ENCODE data around the gene CNKSR1.

CNKSR1 gene

DNA sequence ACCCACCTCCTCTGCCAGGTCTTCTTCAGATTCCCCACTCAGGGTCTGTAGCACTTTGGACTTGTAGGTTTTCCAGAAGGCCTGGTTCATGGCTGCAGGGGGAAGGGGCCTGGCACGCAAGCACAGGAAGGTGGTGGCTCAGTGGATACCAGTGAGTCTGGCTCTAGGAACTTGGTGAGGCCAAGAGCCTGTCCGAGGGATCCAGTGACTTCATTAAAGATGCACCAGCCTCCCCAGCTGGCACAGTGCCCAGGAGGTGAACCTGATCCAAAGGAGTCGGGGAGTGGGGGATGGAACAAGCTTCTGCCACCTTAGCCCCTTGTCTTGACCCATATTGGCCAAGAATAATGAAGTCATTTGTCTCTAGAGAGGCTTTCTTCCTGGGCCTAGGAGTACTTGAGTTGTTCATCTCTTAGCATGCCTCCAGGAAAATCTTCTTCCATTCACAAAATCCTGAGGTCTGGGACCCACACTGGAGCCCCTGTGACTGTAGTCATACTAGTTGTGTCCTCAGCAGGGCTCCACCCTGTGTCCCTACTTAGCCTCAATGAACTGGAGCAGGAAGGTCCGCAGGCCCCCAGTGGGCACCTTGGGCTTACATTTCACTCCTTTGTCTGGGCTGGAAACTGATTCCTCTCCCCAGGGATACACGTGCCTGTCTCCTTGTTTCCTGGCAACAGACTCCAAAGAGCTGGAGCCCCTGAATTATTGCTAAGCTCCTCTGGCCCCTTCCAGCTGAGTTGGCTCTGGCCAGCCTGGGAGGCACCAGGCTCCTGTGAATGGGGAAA, 8.7 kb upstream of the CNKSR1 start, which contains the start of gene C1orf232:
Gene C1orf232, minus strand, starts transcription at position 554 of the 788 bp plus-strand sequence. Its CDS starts 464 bp downstream, at position 90.
- no peak for TF ChIP-seq TOX (CRISPR knock-in tag; IDR thresholded peaks at IDR 0.05; ENCODE audit: borderline replicate concordance)
- TF ChIP-seq SNAI2 (CRISPR knock-in tag; IDR thresholded peaks at IDR 0.05) = no peak
- TF ChIP-seq, protein P1, sequence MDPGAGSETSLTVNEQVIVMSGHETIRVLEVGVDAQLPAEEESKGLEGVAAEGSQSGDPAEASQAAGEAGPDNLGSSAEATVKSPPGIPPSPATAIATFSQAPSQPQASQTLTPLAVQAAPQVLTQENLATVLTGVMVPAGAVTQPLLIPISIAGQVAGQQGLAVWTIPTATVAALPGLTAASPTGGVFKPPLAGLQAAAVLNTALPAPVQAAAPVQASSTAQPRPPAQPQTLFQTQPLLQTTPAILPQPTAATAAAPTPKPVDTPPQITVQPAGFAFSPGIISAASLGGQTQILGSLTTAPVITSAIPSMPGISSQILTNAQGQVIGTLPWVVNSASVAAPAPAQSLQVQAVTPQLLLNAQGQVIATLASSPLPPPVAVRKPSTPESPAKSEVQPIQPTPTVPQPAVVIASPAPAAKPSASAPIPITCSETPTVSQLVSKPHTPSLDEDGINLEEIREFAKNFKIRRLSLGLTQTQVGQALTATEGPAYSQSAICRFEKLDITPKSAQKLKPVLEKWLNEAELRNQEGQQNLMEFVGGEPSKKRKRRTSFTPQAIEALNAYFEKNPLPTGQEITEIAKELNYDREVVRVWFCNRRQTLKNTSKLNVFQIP (CRISPR knock-in tag; IDR thresholded peaks at IDR 0.05; ENCODE audit: borderline replicate concordance, low read depth) = no peak
- TF ChIP-seq, protein P2, sequence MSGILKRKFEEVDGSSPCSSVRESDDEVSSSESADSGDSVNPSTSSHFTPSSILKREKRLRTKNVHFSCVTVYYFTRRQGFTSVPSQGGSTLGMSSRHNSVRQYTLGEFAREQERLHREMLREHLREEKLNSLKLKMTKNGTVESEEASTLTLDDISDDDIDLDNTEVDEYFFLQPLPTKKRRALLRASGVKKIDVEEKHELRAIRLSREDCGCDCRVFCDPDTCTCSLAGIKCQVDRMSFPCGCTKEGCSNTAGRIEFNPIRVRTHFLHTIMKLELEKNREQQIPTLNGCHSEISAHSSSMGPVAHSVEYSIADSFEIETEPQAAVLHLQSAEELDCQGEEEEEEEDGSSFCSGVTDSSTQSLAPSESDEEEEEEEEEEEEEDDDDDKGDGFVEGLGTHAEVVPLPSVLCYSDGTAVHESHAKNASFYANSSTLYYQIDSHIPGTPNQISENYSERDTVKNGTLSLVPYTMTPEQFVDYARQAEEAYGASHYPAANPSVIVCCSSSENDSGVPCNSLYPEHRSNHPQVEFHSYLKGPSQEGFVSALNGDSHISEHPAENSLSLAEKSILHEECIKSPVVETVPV (CRISPR knock-in tag; IDR thresholded peaks at IDR 0.05) = no peak
- TF ChIP-seq ISL1 (CRISPR knock-in tag; IDR thresholded peaks at IDR 0.05) = no peak
- no peak for TF ChIP-seq ZNF8 (CRISPR knock-in tag; IDR thresholded peaks at IDR 0.05)
- no peak for TF ChIP-seq ZNF70 (CRISPR knock-in tag; IDR thresholded peaks at IDR 0.05)
- no peak for TF ChIP-seq PPARA (CRISPR knock-in tag; IDR thresholded peaks at IDR 0.05; ENCODE audit: borderline replicate concordance)
- no peak for TF ChIP-seq ARNTL (CRISPR knock-in tag; IDR thresholded peaks at IDR 0.05; ENCODE audit: borderline replicate concordance, low read depth)
- no peak for TF ChIP-seq ESRRG (CRISPR knock-in tag; IDR thresholded peaks at IDR 0.05)
- no peak for TF ChIP-seq RARB (CRISPR knock-in tag; IDR thresholded peaks at IDR 0.05)
- no peak for ATAC-seq

DNA sequence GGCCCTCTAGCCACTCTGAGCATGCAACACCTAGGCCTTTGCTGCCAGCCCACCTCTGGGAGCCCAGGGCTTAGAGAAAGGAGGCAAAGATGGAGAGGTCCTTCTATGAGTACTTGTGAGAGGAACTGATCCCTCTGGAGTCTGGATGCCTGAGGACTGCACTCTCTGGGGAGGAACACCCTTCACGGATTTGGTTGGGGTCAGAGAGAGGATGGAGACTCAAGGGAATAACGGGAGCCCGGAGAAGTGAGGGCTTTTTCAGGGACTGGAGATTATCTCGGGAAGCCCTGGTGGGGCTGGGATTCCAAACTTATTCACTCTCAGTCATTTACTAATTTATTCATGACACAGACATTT, 8.1 kb upstream of the CNKSR1 start:
- ATAC-seq = no peak
- no peak for TF ChIP-seq RARB (CRISPR knock-in tag; IDR thresholded peaks at IDR 0.05)
- TF ChIP-seq ZFP30 (CRISPR knock-in tag; IDR thresholded peaks at IDR 0.05) = no peak
- no peak for TF ChIP-seq ZNF70 (CRISPR knock-in tag; IDR thresholded peaks at IDR 0.05)
- TF ChIP-seq, protein P3, sequence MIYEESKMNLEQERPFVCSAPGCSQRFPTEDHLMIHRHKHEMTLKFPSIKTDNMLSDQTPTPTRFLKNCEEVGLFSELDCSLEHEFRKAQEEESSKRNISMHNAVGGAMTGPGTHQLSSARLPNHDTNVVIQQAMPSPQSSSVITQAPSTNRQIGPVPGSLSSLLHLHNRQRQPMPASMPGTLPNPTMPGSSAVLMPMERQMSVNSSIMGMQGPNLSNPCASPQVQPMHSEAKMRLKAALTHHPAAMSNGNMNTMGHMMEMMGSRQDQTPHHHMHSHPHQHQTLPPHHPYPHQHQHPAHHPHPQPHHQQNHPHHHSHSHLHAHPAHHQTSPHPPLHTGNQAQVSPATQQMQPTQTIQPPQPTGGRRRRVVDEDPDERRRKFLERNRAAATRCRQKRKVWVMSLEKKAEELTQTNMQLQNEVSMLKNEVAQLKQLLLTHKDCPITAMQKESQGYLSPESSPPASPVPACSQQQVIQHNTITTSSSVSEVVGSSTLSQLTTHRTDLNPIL (CRISPR knock-in tag; IDR thresholded peaks at IDR 0.05; ENCODE audit: low read depth) = no peak
- no peak for TF ChIP-seq ESRRG (CRISPR knock-in tag; IDR thresholded peaks at IDR 0.05)
- no peak for TF ChIP-seq ISL1 (CRISPR knock-in tag; IDR thresholded peaks at IDR 0.05)
- TF ChIP-seq CSDC2 (CRISPR knock-in tag; IDR thresholded peaks at IDR 0.05) = no peak
- no peak for TF ChIP-seq SNAI2 (CRISPR knock-in tag; IDR thresholded peaks at IDR 0.05)
- no peak for TF ChIP-seq TOX (CRISPR knock-in tag; IDR thresholded peaks at IDR 0.05; ENCODE audit: borderline replicate concordance)
- no peak for TF ChIP-seq GLIS3 (CRISPR knock-in tag; IDR thresholded peaks at IDR 0.05)
- TF ChIP-seq ZNF8 (CRISPR knock-in tag; IDR thresholded peaks at IDR 0.05) = no peak

DNA sequence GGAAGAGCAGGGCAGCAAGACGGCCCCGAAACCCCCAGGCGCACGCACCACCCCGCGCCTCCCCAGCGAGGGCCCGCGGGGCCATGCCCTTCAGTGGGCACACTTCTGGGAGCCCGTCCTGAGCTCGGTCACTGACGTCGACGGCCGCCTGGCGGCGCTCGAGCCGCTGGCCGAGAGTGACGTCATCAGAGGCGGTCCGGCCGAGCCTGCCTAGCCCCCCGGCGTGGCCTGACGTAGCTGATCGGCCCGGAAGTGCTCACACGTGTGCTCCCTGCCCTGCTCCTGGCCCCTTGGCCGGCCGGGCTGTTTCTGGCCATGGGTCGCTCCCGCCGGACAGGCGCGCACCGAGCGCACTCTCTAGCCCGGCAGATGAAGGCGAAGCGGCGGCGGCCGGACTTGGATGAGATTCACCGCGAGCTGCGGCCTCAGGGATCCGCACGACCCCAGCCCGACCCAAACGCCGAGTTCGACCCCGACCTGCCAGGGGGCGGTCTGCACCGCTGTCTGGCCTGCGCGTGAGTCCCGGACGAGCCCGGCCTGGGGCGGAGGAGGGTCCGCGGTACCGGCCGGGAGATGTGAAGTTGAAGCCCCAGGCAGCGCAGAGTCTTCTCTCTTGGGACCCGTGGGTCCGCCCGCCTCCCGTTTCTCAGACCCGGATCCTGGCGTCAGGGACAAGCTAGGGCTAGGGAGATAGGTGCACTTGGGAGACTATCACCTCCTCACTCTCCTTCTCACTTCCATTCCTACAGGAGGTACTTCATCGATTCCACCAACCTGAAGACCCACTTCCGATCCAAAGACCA, 7.4 kb upstream of the CNKSR1 start, which contains the start of gene ZNF593:
Gene ZNF593, plus strand, starts transcription at position 240 of the 803 bp plus-strand sequence. Its CDS starts 76 bp downstream, at position 316.
- ATAC-seq = peak; percentile 95
- TF ChIP-seq ESRRG (CRISPR knock-in tag; IDR thresholded peaks at IDR 0.05) (no peak), PPARA (CRISPR knock-in tag; IDR thresholded peaks at IDR 0.05; ENCODE audit: borderline replicate concordance) (peak; percentile 92; the same call in 1 of the 2 replicates), TCF4 (CRISPR knock-in tag; IDR thresholded peaks at IDR 0.05; ENCODE audit: borderline replicate concordance) (no peak), BACH2 (CRISPR knock-in tag; IDR thresholded peaks at IDR 0.05; ENCODE audit: borderline replicate concordance) (0 out of 2 replicates have a peak, but pooled peaks have one; percentile 31), TOX (CRISPR knock-in tag; IDR thresholded peaks at IDR 0.05; ENCODE audit: borderline replicate concordance) (no peak), SNAI2 (CRISPR knock-in tag; IDR thresholded peaks at IDR 0.05) (peak; percentile 58; the same call in 1 of the 2 replicates), RARB (CRISPR knock-in tag; IDR thresholded peaks at IDR 0.05) (no peak), ZNF8 (CRISPR knock-in tag; IDR thresholded peaks at IDR 0.05) (no peak), ARNTL (CRISPR knock-in tag; IDR thresholded peaks at IDR 0.05; ENCODE audit: borderline replicate concordance, low read depth) (no peak), ZFP3 (CRISPR knock-in tag; IDR thresholded peaks at IDR 0.05) (peak; percentile 76; the same call in 1 of the 2 replicates), ZNF565 (CRISPR knock-in tag; conservative IDR thresholded peaks at IDR 0.05; ENCODE audit: low read depth) (peak; percentile 93; the same call in 1 of the 2 replicates), OSR1 (CRISPR knock-in tag; IDR thresholded peaks at IDR 0.05) (no peak), ZFP30 (CRISPR knock-in tag; IDR thresholded peaks at IDR 0.05) (peak; percentile 54), ZNF70 (CRISPR knock-in tag; IDR thresholded peaks at IDR 0.05) (0 out of 2 replicates have a peak, but pooled peaks have one; percentile 19)
- TF ChIP-seq, protein P1 (CRISPR knock-in tag; IDR thresholded peaks at IDR 0.05; ENCODE audit: borderline replicate concordance, low read depth) = no peak
- TF ChIP-seq, protein P2 (CRISPR knock-in tag; IDR thresholded peaks at IDR 0.05) = no peak
- TF ChIP-seq, protein P4, sequence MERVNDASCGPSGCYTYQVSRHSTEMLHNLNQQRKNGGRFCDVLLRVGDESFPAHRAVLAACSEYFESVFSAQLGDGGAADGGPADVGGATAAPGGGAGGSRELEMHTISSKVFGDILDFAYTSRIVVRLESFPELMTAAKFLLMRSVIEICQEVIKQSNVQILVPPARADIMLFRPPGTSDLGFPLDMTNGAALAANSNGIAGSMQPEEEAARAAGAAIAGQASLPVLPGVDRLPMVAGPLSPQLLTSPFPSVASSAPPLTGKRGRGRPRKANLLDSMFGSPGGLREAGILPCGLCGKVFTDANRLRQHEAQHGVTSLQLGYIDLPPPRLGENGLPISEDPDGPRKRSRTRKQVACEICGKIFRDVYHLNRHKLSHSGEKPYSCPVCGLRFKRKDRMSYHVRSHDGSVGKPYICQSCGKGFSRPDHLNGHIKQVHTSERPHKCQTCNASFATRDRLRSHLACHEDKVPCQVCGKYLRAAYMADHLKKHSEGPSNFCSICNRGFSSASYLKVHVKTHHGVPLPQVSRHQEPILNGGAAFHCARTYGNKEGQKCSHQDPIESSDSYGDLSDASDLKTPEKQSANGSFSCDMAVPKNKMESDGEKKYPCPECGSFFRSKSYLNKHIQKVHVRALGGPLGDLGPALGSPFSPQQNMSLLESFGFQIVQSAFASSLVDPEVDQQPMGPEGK (CRISPR knock-in tag; IDR thresholded peaks at IDR 0.05; ENCODE audit: borderline replicate concordance) = no peak
- TF ChIP-seq, protein P3 (CRISPR knock-in tag; IDR thresholded peaks at IDR 0.05; ENCODE audit: low read depth) = no peak

Data from SK-N-SH treated with all-trans-retinoic acid at 6 μM for 48 hours (cell line).